Glutamatergic neuron (in vitro differentiated cells): ENCODE data around the gene DLX6. TPM values are rescaled to one million over a fixed set of nuclear protein-coding genes. Genes with fewer than 3 reads are reported as not detected.
A peak's percentile ranks its signal among the peaks of the same experiment; 100 is the strongest.

ENCODE experiments used
- DNase-seq: peaks from one replicate; pipeline ENCODE4 v3.0.0; 2022
- H3K27ac Mint-ChIP-seq: one replicate; pipeline ENCODE4 v1.8.0; 2020; ENCODE audit warnings: mild to moderate bottlenecking, mixed read lengths, inconsistent platforms; ENCODE audit not compliant: unreplicated experiment
- H3K27me3 Mint-ChIP-seq: one replicate; pipeline ENCODE4 v1.8.0; 2020; ENCODE audit warnings: mild to moderate bottlenecking, moderate library complexity, mixed read lengths, inconsistent platforms; ENCODE audit not compliant: unreplicated experiment
- H3K36me3 Mint-ChIP-seq: one replicate; pipeline ENCODE4 v1.8.0; 2020; ENCODE audit warnings: mild to moderate bottlenecking, mixed read lengths, inconsistent platforms; ENCODE audit not compliant: unreplicated experiment
- H3K4me1 Mint-ChIP-seq: one replicate; pipeline ENCODE4 v1.8.0; 2020; ENCODE audit warnings: mild to moderate bottlenecking, low read depth, mixed read lengths, inconsistent platforms; ENCODE audit not compliant: unreplicated experiment
- H3K4me3 Mint-ChIP-seq: one replicate; pipeline ENCODE4 v1.8.0; 2020; ENCODE audit warnings: mild to moderate bottlenecking, mixed read lengths, inconsistent platforms; ENCODE audit not compliant: unreplicated experiment
- H3K9me3 Mint-ChIP-seq: one replicate; pipeline ENCODE4 v1.8.0; 2020; ENCODE audit warnings: mild to moderate bottlenecking, moderate library complexity, mixed read lengths, inconsistent platforms; ENCODE audit not compliant: unreplicated experiment
- total RNA-seq: library from RNA; stranded (reverse); fragmentation: NEBNext Ultra II Directional; extraction: Animal tissue kit (Norgen Biotek cat#: 25700); gene quantifications from one replicate; pipeline ENCODE4 v1.2.1, GENCODE V29; 2021; ENCODE audit not compliant: unreplicated experiment
- TF ChIP-seq, protein P1 (sequence below): fragments of 200-600 bp; sonication (generic); IDR thresholded peaks from one replicate; pipeline ENCODE4 v1.5.0; 2021; ENCODE audit not compliant: partially characterized antibody, unreplicated experiment

Gene DLX6
- total RNA-seq, 1 donor from 2014 or later, result not detected

DNA sequence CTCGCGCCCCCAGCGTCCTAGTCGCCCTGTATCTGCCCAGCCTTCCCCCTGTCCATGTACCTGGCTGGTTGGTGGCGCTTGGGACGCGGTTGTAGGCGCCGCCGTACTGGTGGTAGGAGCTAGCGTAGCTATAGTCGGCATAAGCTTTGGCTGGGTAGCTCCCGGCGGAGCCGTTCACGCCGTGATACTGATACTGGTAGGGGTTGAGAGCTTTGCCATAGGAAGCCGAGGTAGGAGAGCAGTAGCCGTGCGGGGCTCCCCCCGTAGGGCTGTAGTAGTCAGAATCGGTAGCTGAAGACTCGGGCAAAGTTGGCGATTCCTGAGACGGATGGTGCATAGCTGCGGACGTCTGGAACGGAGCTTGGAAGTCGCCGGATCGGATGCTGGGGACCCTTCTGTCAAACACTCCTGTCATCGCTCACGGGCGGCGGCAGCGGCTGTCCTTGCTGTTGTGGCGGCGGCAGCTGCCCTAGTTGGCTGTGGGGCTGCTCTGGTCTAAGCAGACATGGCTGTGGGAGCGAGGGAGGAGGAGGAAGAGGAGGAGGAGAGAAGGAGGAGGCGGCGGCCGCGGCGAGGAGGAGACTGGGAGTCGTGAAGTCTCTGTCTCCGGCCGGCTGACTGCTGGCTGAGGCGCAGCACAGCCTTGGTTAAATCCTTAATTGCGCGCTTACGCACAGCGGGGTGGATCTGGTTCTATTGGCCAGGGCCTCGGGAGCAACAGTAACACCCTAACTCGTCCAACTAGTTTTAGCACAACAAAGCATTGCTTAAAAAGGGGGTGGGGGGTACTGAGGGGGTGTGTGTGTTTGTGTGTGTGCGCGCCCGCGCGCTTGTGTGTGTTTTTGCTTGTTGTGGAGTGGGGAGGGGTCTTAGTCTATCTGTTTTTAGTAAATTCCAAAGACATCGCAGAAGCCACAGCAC lies 19.1 kb downstream of the DLX6 start, which contains the start of gene DLX5:
Gene DLX5 (minus strand): TSS at position 623 of the 921 bp plus-strand sequence. CDS start 208 bp downstream, at position 415.
- Mint-ChIP-seq H3K36me3 (no peaks in the 10 kb centered on the region), H3K4me3 (peak within 1 kb of the TSS; percentile 90), H3K9me3 (peaks cover 18% of the 10 kb centered on the region), H3K4me1 (peaks cover 13% of the 10 kb centered on the region), H3K27me3 (peaks cover 47% of the 10 kb centered on the region), H3K27ac (no peak within 1 kb of the TSS)
- TF ChIP-seq, protein P1, sequence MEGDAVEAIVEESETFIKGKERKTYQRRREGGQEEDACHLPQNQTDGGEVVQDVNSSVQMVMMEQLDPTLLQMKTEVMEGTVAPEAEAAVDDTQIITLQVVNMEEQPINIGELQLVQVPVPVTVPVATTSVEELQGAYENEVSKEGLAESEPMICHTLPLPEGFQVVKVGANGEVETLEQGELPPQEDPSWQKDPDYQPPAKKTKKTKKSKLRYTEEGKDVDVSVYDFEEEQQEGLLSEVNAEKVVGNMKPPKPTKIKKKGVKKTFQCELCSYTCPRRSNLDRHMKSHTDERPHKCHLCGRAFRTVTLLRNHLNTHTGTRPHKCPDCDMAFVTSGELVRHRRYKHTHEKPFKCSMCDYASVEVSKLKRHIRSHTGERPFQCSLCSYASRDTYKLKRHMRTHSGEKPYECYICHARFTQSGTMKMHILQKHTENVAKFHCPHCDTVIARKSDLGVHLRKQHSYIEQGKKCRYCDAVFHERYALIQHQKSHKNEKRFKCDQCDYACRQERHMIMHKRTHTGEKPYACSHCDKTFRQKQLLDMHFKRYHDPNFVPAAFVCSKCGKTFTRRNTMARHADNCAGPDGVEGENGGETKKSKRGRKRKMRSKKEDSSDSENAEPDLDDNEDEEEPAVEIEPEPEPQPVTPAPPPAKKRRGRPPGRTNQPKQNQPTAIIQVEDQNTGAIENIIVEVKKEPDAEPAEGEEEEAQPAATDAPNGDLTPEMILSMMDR, result no peak
- DNase-seq, result peak; percentile 64

DNA sequence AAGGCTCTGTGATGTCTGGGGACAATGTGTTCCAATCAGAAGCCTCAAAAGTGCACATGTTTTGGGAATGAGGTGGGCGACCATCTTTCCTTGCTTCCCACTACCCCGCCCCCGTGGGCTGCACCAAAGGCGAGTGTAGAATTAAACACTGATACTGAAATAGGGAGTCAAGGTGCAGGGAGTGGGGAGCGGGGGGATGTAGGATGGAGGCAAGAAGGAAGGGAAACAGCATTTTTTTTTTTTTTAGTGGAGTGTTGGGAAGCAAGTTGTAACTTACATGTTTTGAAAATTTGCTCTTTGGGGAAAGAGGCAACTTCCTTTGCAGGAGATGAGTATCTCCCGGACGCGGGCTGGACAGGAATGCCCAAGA lies 19.8 kb downstream of the DLX6 start:
- no peaks in the 10 kb centered on the region for H3K36me3 Mint-ChIP-seq
- peaks cover 44% of the 10 kb centered on the region for H3K27me3 Mint-ChIP-seq
- no peak for DNase-seq
- H3K9me3 Mint-ChIP-seq, result peaks cover 15% of the 10 kb centered on the region
- TF ChIP-seq, protein P1, result no peak
- peaks cover 13% of the 10 kb centered on the region for H3K4me1 Mint-ChIP-seq
- no peak overlapping the region for H3K27ac Mint-ChIP-seq
- H3K4me3 Mint-ChIP-seq, result peak overlapping the region; percentile 90

DNA sequence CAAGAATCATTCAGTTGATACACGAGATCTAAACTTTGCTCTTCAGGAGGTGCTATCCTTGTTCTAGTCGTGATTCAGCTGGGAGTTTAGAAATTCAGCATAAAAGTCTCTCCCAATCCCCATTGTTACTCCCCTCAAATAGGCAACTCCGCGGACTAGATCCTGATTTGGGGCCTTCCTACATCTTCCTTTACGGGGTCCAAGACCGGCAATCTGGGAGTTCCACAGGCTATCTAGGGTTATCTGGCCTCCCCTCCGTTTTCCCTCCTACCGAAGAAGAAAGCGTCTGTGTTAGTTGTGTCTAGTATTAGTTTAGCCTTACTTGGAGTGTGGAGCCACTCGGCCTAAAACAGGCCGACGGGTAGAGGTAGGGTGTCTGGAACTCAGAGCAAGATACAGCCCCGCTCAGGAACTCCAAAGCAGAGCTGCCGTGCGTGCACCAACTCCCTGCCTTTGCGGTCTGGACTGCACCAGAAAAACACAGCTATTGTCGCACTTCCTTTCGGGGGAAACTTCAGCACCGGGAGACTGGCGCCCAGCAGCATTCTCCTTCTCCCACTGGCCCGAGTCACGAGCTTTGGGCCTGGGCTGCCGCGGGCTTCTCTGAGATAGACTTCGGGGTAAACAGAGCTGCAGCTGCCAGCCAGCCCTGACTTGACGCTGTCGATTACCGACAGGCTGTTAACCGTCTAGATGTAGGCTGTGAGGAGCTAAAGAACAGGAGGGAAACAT lies 20.8 kb downstream of the DLX6 start:
- H3K36me3 Mint-ChIP-seq, result no peaks in the 10 kb centered on the region
- DNase-seq, result no peak
- peaks cover 13% of the 10 kb centered on the region for H3K4me1 Mint-ChIP-seq
- H3K27ac Mint-ChIP-seq, result no peak overlapping the region
- TF ChIP-seq, protein P1, result no peak
- H3K27me3 Mint-ChIP-seq, result peaks cover 37% of the 10 kb centered on the region
- H3K9me3 Mint-ChIP-seq, result peaks cover 11% of the 10 kb centered on the region
- H3K4me3 Mint-ChIP-seq, result no peak overlapping the region

DNA sequence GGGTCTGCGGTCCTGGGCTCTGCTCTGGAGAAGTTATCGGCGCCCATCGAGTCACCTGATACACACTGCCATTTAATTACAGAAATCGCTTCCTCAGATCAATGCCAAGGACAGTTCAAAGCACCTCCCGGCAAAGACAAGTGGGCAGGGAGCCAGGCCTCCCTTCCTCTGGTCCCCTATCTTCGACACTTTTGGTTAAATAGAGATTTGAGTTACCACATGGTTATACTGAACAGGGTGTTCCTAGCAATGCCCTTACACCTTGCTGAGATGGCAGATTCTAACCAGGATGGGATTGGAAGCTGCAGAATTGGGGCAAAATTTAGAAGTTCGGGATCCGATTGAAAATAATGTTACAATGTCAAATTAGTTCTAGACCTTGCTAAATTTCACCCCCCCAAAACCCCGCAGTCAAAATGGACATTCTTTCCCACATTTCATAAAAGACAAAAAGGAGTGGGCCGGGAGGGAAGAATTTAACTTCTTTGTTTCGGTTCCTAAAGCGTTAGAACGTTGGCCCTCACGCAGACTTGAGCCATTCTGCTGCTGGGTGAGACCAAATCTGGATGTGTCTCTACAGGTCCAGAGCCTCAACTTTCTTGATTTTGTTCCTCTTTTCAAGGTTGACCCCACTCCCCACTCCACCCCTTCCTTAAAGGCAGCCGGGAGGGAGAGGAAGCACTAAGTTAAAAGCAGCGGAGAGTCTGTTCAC lies 21.5 kb downstream of the DLX6 start:
- DNase-seq, result no peak
- peaks cover 13% of the 10 kb centered on the region for H3K4me1 Mint-ChIP-seq
- peaks cover 37% of the 10 kb centered on the region for H3K27me3 Mint-ChIP-seq
- TF ChIP-seq, protein P1, result no peak
- no peaks in the 10 kb centered on the region for H3K36me3 Mint-ChIP-seq
- H3K27ac Mint-ChIP-seq, result no peak overlapping the region
- peaks cover 11% of the 10 kb centered on the region for H3K9me3 Mint-ChIP-seq
- H3K4me3 Mint-ChIP-seq, result no peak overlapping the region
